AG09319 (cell line): ENCODE data around the gene KDF1.

Source experiments
- DNase-seq: peaks from one replicate; pipeline ENCODE4 v3.0.0-alpha.2; 2010; ENCODE audit warnings: low read depth; ENCODE audit errors: extremely low read depth
- CTCF ChIP-seq: IDR thresholded peaks from 2 replicates; pipeline ENCODE4 v1.5.1; 2011; ENCODE audit warnings: low read depth, mild to moderate bottlenecking, inconsistent platforms, low read length, moderate library complexity

The KDF1 gene

GRCh38 chr1:27004471-27005165 lies 44.4 kb upstream of the KDF1 start:
- no peak for TF ChIP-seq CTCF
- no peak for DNase-seq

- TF ChIP-seq CTCF: no peak
- DNase-seq: no peak
These were observed 43.6 kb upstream of the KDF1 start for GRCh38 chr1:27003745-27004470.

GRCh38 chr1:27001570-27002360 lies 41.5 kb upstream of the KDF1 start:
- DNase-seq: no peak

GRCh38 chr1:27000817-27001460 lies 40.7 kb upstream of the KDF1 start:
- no peak for TF ChIP-seq CTCF
- DNase-seq: no peak

More at GRCh38 chr1:27001570-27002360, 41.5 kb upstream of the KDF1 start:
- no peak for TF ChIP-seq CTCF

GRCh38 chr1:27000090-27000816 lies 40.0 kb upstream of the KDF1 start:
- TF ChIP-seq CTCF: no peak
- DNase-seq: no peak

GRCh38 chr1:26999440-26999987 lies 39.2 kb upstream of the KDF1 start:
- peak; percentile 86 for DNase-seq
- TF ChIP-seq CTCF: no peak; the same call in none of the 2 replicates
